Naive thymus-derived CD4-positive, alpha-beta T cell (primary cell): ENCODE measurements around the gene DOCK2. TPM values are rescaled to one million over a fixed set of nuclear protein-coding genes. Genes with fewer than 3 reads are reported as not detected.

ENCODE experiments used
- ATAC-seq: fragments of 150-1000 bp; cut with Tn5 transposase; 2 replicates; pipeline ENCODE4 v1.10.0; 2021; ENCODE audit warnings: mild to moderate bottlenecking, moderate library complexity
- CTCF ChIA-PET: fragments of 350-600 bp; sonication (Branson Sonifier 250); formaldehyde crosslinking; loops from one replicate; lab custom pipeline; 2021; ENCODE audit warnings: antibody characterized with exemption; lab: Charles Lee
- POLR2A ChIA-PET: fragments of 350-600 bp; sonication (Branson Sonifier 250); formaldehyde crosslinking; loops from one replicate; lab custom pipeline; 2021; ENCODE audit warnings: antibody characterized with exemption, inconsistent platforms; lab: Charles Lee
- DNase-seq, 9 donors: peaks; one replicate each; pipeline versions ENCODE4 v3.0.0 to v3.0.0-alpha.2; 2020 to 2022; ENCODE audit warnings: mixed read lengths in 1 of 9
- H3K27ac ChIP-seq: one replicate; pipeline ENCODE4 v1.7.0; 2013; ENCODE audit warnings: mild to moderate bottlenecking, low read depth, low read length, moderate library complexity
- H3K27me3 ChIP-seq, 2 donors: one replicate each; pipeline ENCODE4 v1.7.0; 2013; ENCODE audit warnings: low read length in 2 of 2, mild to moderate bottlenecking in 2 of 2, moderate library complexity in 2 of 2; ENCODE audit not compliant: control insufficient read depth in 2 of 2, insufficient read depth in 2 of 2
- H3K36me3 ChIP-seq, 3 experiments: 1 replicate in 2 of 3; 2 replicates in 1 of 3; pipeline ENCODE4 v1.7.0; 2013; ENCODE audit warnings: low read length in 3 of 3, mild to moderate bottlenecking in 3 of 3, moderate library complexity in 1 of 3; ENCODE audit not compliant: insufficient read depth in 3 of 3, control insufficient read depth in 2 of 3
- H3K4me1 ChIP-seq, 2 donors: one replicate each; pipeline ENCODE4 v1.7.0; 2013; ENCODE audit warnings: low read length in 2 of 2, mild to moderate bottlenecking in 2 of 2, moderate library complexity in 1 of 2; ENCODE audit not compliant: control insufficient read depth in 2 of 2, insufficient read depth in 2 of 2
- H3K4me3 ChIP-seq: 2 replicates; pipeline ENCODE4 v1.7.0; 2013; ENCODE audit warnings: mild to moderate bottlenecking, low read length
- H3K9me3 ChIP-seq, 3 experiments: 1 replicate in 2 of 3; 2 replicates in 1 of 3; pipeline ENCODE4 v1.7.0; 2013; ENCODE audit warnings: low read length in 3 of 3; ENCODE audit not compliant: control insufficient read depth in 2 of 3
- H3K27ac Mint-ChIP-seq, 9 donors: one replicate each; pipeline ENCODE4 v1.8.0; 2020 to 2022; ENCODE audit warnings: mixed read lengths in 9 of 9, mild to moderate bottlenecking in 8 of 9, moderate library complexity in 5 of 9, inconsistent platforms in 2 of 9
- H3K27me3 Mint-ChIP-seq, 5 donors: one replicate each; pipeline ENCODE4 v1.8.0; 2021 to 2022; ENCODE audit warnings: mixed read lengths in 5 of 5, mild to moderate bottlenecking in 1 of 5
- H3K36me3 Mint-ChIP-seq, 5 donors: one replicate each; pipeline ENCODE4 v1.8.0; 2020 to 2022; ENCODE audit warnings: mixed read lengths in 5 of 5, mild to moderate bottlenecking in 3 of 5, inconsistent platforms in 1 of 5
- H3K4me1 Mint-ChIP-seq, 7 donors: one replicate each; pipeline ENCODE4 v1.8.0; 2020 to 2022; ENCODE audit warnings: mixed read lengths in 7 of 7, mild to moderate bottlenecking in 3 of 7, inconsistent platforms in 1 of 7
- H3K4me3 Mint-ChIP-seq, 10 donors: one replicate each; pipeline ENCODE4 v1.8.0; 2020 to 2022; ENCODE audit warnings: mild to moderate bottlenecking in 10 of 10, mixed read lengths in 10 of 10, moderate library complexity in 6 of 10, inconsistent platforms in 2 of 10
- H3K9me3 Mint-ChIP-seq, 11 donors: one replicate each; pipeline ENCODE4 v1.8.0; 2020 to 2022; ENCODE audit warnings: mixed read lengths in 11 of 11, mild to moderate bottlenecking in 4 of 11, inconsistent platforms in 1 of 11, moderate library complexity in 1 of 11
- intact Hi-C, 2 donors: fragments of 100-400 bp; cut with micrococcal nuclease; formaldehyde crosslinking; loops; one replicate each; pipeline ENCODE4 v1.15.1; 2023
- polyA plus RNA-seq, 2 donors: library from polyadenylated mRNA; unstranded; fragments of 300-500 nt; fragmentation: Illumina TruSeq; gene quantifications; one replicate each; pipeline ENCODE4 v1.2.3, GENCODE V29; 2021
- total RNA-seq, 6 experiments: library from RNA in 5 of 6; stranded (reverse) in 5 of 6; gene quantifications; 1 replicate in 5 of 6; 2 replicates in 1 of 6; pipeline ENCODE4 v1.2.3 and lab custom pipeline; 2021 to 2026

DOCK2 gene
- total and polyA plus RNA-seq, 7 experiments from 2014 or later: 63.7 to 345 (median 202) TPM

- POLR2A ChIA-PET: no interaction called here
- H3K36me3 Mint-ChIP-seq: peaks cover 24 to 72% (median 42%) of the 10 kb centered on the region in 5 donors
Observed at GRCh38 chr5:170011751-170012150, 374.7 kb downstream of the DOCK2 start.

GRCh38 chr5:170012622-170013021 is 375.5 kb downstream of the DOCK2 start:
- Mint-ChIP-seq H3K27ac (peak overlapping the region in 3 of 9 donors; percentile 7 to 81 (median 69)), H3K9me3 (peaks cover 0 to 1% (median 0%) of the 10 kb centered on the region in 11 donors), H3K4me1 (peaks cover 0 to 12% (median 0%) of the 10 kb centered on the region in 7 donors), H3K36me3 (peaks cover 24 to 65% (median 38%) of the 10 kb centered on the region in 5 donors), H3K27me3 (no peaks in the 10 kb centered on the region), H3K4me3 (no peak overlapping the region)
- Histone ChIP-seq H3K4me3 (no peak overlapping the region), H3K9me3 (no peaks in the 10 kb centered on the region), H3K4me1 (no peaks in the 10 kb centered on the region), H3K27ac (no peak overlapping the region), H3K36me3 (peaks cover 0 to 50% (median 6%) of the 10 kb centered on the region in 3 experiments), H3K27me3 (no peaks in the 10 kb centered on the region)
- ChIA-PET POLR2A (no interaction called here), CTCF (no interaction called here)
- intact Hi-C loops: no loop called here
- ATAC-seq (no peak), DNase-seq (no peak)

More at GRCh38 chr5:170011751-170012150, 374.7 kb downstream of the DOCK2 start:
- no peak for DNase-seq
- Mint-ChIP-seq H3K4me1 (peaks cover 0 to 12% (median 0%) of the 10 kb centered on the region in 7 donors), H3K27ac (no peak overlapping the region), H3K4me3 (no peak overlapping the region), H3K9me3 (peaks cover 0 to 1% (median 0%) of the 10 kb centered on the region in 11 donors), H3K27me3 (no peaks in the 10 kb centered on the region)
- CTCF ChIA-PET: no interaction called here
- no peaks in the 10 kb centered on the region for H3K4me1 ChIP-seq
- H3K9me3 ChIP-seq: no peaks in the 10 kb centered on the region
- H3K36me3 ChIP-seq: peaks cover 0 to 48% (median 0%) of the 10 kb centered on the region in 3 experiments
- ATAC-seq: no peak
- H3K4me3 ChIP-seq: no peak overlapping the region
- H3K27ac ChIP-seq: no peak overlapping the region
- intact Hi-C loops: no loop called here
- no peaks in the 10 kb centered on the region for H3K27me3 ChIP-seq

GRCh38 chr5:170020423-170020822 is 383.3 kb downstream of the DOCK2 start:
- H3K4me1 Mint-ChIP-seq: peaks cover 0 to 8% (median 0%) of the 10 kb centered on the region in 7 donors
- POLR2A ChIA-PET: no interaction called here
- CTCF ChIA-PET: no interaction called here
- Histone ChIP-seq H3K9me3 (no peaks in the 10 kb centered on the region), H3K36me3 (peaks cover 6 to 83% (median 11%) of the 10 kb centered on the region in 3 experiments), H3K4me3 (no peak overlapping the region), H3K27ac (no peak overlapping the region), H3K27me3 (no peaks in the 10 kb centered on the region), H3K4me1 (no peaks in the 10 kb centered on the region)
- H3K27me3 Mint-ChIP-seq: no peaks in the 10 kb centered on the region
- intact Hi-C loops: no loop called here
- H3K36me3 Mint-ChIP-seq: peaks cover 25 to 74% (median 38%) of the 10 kb centered on the region in 5 donors
- H3K27ac Mint-ChIP-seq: peak overlapping the region in 1 of 9 donors; percentile 8
- DNase-seq: no peak
- peaks cover 0 to 2% (median 0%) of the 10 kb centered on the region in 11 donors for H3K9me3 Mint-ChIP-seq
- ATAC-seq: no peak
- no peak overlapping the region for H3K4me3 Mint-ChIP-seq

GRCh38 chr5:170021506-170021905 is 384.4 kb downstream of the DOCK2 start:
- Mint-ChIP-seq H3K27ac (no peak overlapping the region), H3K36me3 (peaks cover 31 to 77% (median 43%) of the 10 kb centered on the region in 5 donors), H3K4me3 (no peak overlapping the region), H3K4me1 (peaks cover 0 to 17% (median 0%) of the 10 kb centered on the region in 7 donors), H3K9me3 (peaks cover 0 to 2% (median 0%) of the 10 kb centered on the region in 11 donors), H3K27me3 (no peaks in the 10 kb centered on the region)
- Histone ChIP-seq H3K4me1 (no peaks in the 10 kb centered on the region), H3K27me3 (no peaks in the 10 kb centered on the region), H3K27ac (no peak overlapping the region), H3K4me3 (no peak overlapping the region), H3K36me3 (peaks cover 6 to 91% (median 11%) of the 10 kb centered on the region in 3 experiments), H3K9me3 (no peaks in the 10 kb centered on the region)
- ATAC-seq (no peak), DNase-seq (no peak)
- intact Hi-C loops: no loop called here
- CTCF ChIA-PET: no interaction called here
- POLR2A ChIA-PET: no interaction called here

- Mint-ChIP-seq H3K27ac (peak overlapping the region in 1 of 9 donors; percentile 14), H3K4me3 (peak overlapping the region in 1 of 10 donors; percentile 33), H3K4me1 (peaks cover 0 to 9% (median 0%) of the 10 kb centered on the region in 7 donors), H3K36me3 (peaks cover 30 to 85% (median 55%) of the 10 kb centered on the region in 5 donors), H3K27me3 (no peaks in the 10 kb centered on the region), H3K9me3 (peaks cover 0 to 2% (median 0%) of the 10 kb centered on the region in 11 donors)
- no peak for ATAC-seq
- Histone ChIP-seq H3K4me3 (no peak overlapping the region), H3K36me3 (peaks cover 0 to 93% (median 11%) of the 10 kb centered on the region in 3 experiments), H3K4me1 (no peaks in the 10 kb centered on the region), H3K9me3 (no peaks in the 10 kb centered on the region), H3K27me3 (no peaks in the 10 kb centered on the region), H3K27ac (no peak overlapping the region)
- POLR2A ChIA-PET: no interaction called here
- CTCF ChIA-PET: no interaction called here
- no peak for DNase-seq
- intact Hi-C loops: no loop called here
Observed at GRCh38 chr5:170025853-170026252, 388.8 kb downstream of the DOCK2 start.

GRCh38 chr5:170028124-170028523 is 391.0 kb downstream of the DOCK2 start:
- H3K4me1 ChIP-seq: no peaks in the 10 kb centered on the region
- DNase-seq: no peak
- H3K9me3 ChIP-seq: no peaks in the 10 kb centered on the region
- intact Hi-C loops: no loop called here
- Mint-ChIP-seq H3K4me3 (no peak overlapping the region), H3K36me3 (peaks cover 23 to 78% (median 47%) of the 10 kb centered on the region in 5 donors), H3K4me1 (peaks cover 0 to 9% (median 0%) of the 10 kb centered on the region in 7 donors), H3K9me3 (peaks cover 0 to 2% (median 0%) of the 10 kb centered on the region in 11 donors), H3K27me3 (no peaks in the 10 kb centered on the region), H3K27ac (peak overlapping the region in 3 of 9 donors; percentile 9 to 42 (median 20))
- ChIA-PET POLR2A (no interaction called here), CTCF (no interaction called here)
- no peak overlapping the region for H3K27ac ChIP-seq
- H3K4me3 ChIP-seq: no peak overlapping the region
- H3K36me3 ChIP-seq: peaks cover 0 to 85% (median 14%) of the 10 kb centered on the region in 3 experiments
- no peak for ATAC-seq
- H3K27me3 ChIP-seq: no peaks in the 10 kb centered on the region

- no peaks in the 10 kb centered on the region for H3K27me3 Mint-ChIP-seq
- intact Hi-C loops: no loop called here
- ATAC-seq (no peak), DNase-seq (no peak)
- Histone ChIP-seq H3K36me3 (peaks cover 5 to 70% (median 7%) of the 10 kb centered on the region in 3 experiments), H3K27me3 (no peaks in the 10 kb centered on the region), H3K4me3 (no peak overlapping the region), H3K4me1 (no peaks in the 10 kb centered on the region), H3K27ac (no peak overlapping the region), H3K9me3 (no peaks in the 10 kb centered on the region)
- H3K36me3 Mint-ChIP-seq: peaks cover 5 to 73% (median 34%) of the 10 kb centered on the region in 5 donors
- no peak overlapping the region for H3K27ac Mint-ChIP-seq
- H3K4me1 Mint-ChIP-seq: no peaks in the 10 kb centered on the region
- H3K4me3 Mint-ChIP-seq: no peak overlapping the region
- no peaks in the 10 kb centered on the region for H3K9me3 Mint-ChIP-seq
- ChIA-PET POLR2A (no interaction called here), CTCF (no interaction called here)
Observed at GRCh38 chr5:170034231-170034630, 397.2 kb downstream of the DOCK2 start.
